HTR-8/SVneo (cell line): ENCODE results near the gene NBAS.
A peak's percentile ranks its signal among the peaks of the same experiment; 100 is the strongest.
"Not testable (repeated sequence)": the region's sequence is repeated elsewhere in the genome, so short reads cannot be mapped to it uniquely, and the experiment has no call there.

Source experiments
- DNase-seq: peaks from one replicate; pipeline ENCODE4 v3.0.0; 2011; ENCODE audit warnings: low spot score, mixed read lengths; ENCODE audit not compliant: insufficient read length
- FAIRE-seq: peaks from 2 replicates; lab custom pipeline; 2011; peaks lifted over from hg19 to GRCh38; lab: Jason Lieb, UNC

The NBAS gene

GRCh38 chr2:15246870-15247269, 314.3 kb downstream of the NBAS start:
- no peak for FAIRE-seq
- DNase-seq, result no peak

DNA sequence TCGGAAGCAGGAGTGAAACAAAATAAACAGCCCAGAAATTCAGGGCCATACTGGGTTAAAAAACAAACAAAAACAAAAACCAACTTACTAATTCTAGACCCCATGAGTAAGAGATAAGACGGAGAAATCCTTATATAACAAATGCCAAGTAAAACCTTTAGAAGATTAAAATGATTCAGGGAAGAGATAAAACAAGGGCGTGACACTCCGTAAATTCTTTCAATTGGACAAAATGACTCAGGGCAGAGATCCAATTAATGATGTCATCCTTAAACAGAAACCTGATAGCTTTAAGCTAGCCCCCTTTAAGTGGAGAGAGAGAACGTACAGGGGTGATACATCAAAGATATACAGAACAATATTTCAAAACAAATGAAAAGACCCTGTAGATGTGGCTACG, 317.4 kb downstream of the NBAS start:
- peak; percentile 18 for DNase-seq
- no peak for FAIRE-seq

DNA sequence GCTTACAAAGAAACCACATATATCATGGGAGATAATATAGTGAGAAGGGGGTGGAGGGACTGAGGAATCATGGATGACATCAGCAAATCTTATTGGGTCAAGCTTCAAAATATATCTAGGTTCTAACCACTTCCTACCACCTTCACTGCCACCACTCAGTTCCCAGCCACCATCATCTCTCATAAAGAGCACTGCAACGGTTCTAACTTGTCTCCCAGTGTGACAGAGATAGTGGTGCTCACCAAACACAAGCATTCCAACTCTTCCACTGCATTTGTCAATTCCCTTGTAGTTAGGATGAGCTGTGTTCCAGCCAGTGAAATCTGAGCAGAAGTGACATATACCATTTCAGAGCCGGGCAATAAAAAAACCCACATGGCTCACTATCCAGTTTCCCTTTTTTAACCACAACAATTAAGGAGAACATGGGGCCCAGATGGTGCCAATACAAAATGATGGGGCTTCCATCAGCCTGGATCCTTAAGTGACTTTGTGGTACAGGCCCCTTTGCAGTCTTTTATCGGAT, 318.1 kb downstream of the NBAS start:
- no peak for FAIRE-seq
- DNase-seq, result no peak

- FAIRE-seq (no peak), DNase-seq (no peak)
Measured at GRCh38 chr2:15241929-15242328, 319.2 kb downstream of the NBAS start.

DNA sequence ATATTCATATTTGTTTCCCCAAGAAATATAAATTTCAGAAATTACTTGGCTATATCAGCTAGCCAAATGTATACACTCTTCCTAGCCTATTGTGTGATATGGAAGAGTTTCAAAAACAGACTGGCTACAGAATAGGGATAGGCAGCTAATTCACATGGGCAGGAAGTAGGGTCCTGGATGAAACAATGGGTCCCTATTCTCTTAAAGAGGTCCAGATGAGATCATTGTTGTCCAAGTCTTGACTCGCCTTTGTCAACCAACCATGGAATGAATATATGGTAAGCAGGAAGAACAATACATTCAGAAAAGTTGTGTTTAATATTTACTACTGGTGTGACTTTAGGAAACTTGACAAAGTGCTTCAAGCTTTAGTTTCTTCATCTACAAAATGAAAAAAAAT, 319.9 kb downstream of the NBAS start:
- FAIRE-seq, result no peak
- no peak for DNase-seq

DNA sequence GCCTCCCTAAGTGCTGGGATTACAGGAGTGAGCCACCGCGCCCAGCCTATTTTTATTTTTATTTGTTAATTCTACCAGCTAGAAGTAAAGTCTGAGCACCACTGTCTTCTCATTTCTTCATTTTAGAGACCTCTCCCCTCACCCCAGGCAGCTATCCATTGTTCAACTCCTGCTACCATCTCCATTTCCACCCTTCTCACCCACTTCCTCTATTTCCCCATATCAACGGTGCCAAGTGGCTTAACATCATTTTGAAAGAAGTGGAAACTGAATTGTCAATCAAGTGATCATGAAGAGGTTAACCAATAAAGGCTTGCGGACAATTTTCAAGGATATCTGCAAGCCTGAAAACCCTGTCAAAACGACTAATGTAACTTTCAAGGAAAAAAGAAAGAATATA, 323.1 kb downstream of the NBAS start:
- FAIRE-seq, result no peak
- no peak for DNase-seq

GRCh38 chr2:15230599-15231192, 330.4 kb downstream of the NBAS start:
- DNase-seq (no peak), FAIRE-seq (no peak)

- no peak for FAIRE-seq
- DNase-seq, result no peak
Measured at GRCh38 chr2:15226661-15227060, 334.5 kb downstream of the NBAS start.

DNA sequence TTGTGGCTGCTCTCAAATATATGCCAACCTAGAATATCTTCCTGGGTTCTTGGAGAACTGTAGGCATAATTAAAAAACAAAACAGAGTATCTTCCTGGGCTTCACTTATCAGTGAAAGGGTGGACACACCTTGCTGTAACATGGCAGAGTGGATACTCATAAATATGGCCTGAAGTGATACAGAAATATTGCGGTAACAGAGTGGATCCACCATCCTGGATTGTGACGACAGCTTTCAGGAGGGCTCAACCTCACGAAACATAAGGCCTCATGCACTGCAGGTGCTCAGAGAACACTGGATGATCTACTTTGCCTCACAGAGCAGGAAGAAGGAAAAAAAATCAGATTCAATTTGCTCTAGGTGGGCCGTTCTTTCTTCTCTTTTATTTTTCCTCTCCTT, 336.0 kb downstream of the NBAS start:
- FAIRE-seq, result no peak
- DNase-seq, result no peak

DNA sequence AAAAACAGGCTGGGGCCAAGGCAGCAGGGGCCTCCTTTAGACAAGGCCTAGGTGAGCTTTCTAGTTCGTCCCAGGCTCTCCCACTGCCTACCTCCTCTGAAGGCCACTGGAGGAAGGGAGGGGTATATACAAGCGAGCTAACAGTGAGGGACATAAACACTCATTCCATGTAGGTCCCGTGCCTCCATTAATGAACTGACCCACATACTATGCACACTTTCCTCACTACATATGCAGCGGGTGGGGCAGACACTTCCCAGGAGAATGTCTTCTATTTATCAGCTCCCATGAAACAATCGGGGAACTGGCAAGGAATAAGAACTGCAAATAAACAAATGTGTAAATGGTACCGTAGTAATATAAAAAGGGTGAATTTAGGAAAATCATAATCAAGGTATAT, 336.5 kb downstream of the NBAS start:
- DNase-seq (no peak), FAIRE-seq (no peak)

DNA sequence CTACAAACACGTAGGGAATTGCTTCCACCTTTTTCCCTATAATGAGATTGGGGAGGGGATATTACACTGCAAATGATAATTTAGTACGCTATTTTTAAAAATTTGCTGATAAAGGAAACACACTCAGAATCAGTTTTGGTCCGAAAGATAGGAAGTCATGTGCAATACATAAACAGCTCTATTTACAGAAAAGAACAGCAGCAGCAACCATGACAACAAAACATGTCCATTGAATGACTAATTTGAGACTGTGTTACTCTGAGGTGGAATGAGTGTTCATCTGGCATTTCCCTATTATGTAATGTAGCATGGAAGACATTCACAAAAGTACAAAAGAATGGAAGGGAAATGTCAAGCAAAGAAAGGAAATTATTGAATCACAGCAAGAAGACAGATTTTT, 337.2 kb downstream of the NBAS start:
- FAIRE-seq (no peak), DNase-seq (peak; percentile 8)

DNA sequence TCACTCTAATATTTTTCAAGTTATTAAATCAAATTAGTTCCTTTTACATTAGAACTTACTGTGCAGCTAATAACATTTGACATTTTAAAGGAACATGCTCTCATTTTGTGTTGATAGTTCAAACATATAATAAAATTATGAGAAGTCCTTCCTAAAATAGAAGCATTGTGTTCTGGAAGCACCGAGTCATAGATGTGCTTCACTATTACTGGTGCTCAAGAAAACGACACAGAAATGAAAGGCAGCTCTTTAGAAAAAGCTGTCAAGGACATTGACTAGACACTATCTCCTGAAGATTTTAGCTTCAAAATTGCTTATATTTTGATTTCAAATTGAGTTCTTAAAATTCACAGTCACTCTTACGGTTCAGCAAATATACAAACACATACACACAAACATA, 338.3 kb downstream of the NBAS start:
- DNase-seq, result no peak
- no peak for FAIRE-seq

DNA sequence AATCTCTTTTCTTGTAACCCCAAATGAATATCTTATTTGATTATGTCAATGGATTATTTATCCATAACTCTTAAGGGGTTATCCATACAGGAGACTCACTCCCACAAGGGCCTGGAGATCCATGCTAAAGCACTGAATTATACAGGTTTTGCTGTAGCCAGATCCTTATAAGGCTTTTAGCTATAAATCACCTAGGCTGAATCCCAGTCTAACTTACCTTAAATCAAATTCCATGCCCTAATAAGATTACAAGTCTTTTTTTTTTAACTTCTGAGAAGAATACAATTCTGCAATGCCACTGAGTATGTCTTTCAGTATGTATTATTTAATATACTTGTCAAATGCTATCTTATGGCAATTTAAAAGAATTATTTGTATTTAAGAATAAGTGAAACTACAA, 340.5 kb downstream of the NBAS start:
- FAIRE-seq (no peak), DNase-seq (no peak)

- no peak for DNase-seq
- FAIRE-seq, result no peak
Measured at GRCh38 chr2:15218423-15219086, 342.6 kb downstream of the NBAS start.

DNA sequence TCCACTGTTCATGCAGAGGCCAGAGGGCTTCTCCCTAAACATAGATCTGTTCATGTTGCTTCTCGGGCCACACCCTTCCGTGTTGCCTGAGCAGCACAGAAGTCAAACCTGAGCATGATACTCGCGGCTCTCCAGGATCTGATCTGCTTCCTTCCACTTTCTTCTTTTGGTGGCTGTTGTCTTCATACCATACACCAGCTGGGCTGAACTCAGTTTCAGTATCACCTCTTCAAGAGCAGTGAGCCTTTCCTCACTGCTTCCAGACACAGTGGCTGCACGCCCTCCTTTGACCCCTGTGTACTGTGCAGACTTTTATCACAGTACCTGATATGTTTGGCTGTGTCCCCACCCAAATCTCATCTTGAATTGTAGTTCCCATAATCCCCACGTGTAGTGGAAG, 348.9 kb downstream of the NBAS start:
- FAIRE-seq, result no peak

DNA sequence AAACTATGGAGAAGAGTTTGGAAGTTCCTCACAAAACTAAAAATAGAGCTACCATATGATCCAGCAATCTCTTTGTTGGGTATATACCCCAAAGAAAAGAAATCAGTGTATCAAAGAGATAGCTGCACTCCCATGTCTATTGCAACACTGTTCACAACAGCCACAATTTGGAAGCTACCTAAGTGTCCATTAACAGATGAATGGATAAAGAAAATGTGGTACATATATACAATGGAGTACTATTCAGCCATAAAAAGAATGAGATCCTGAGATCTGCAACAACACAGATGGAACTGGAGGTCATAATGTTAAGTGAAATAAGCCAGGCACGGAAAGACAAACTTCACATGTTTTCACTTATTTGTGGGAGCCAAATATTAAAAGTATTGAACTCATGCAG, 350.6 kb downstream of the NBAS start:
- FAIRE-seq, DNase-seq: not testable (repeated sequence)

More for the DNA sequence above, 348.9 kb downstream of the NBAS start:
- DNase-seq, result no peak

DNA sequence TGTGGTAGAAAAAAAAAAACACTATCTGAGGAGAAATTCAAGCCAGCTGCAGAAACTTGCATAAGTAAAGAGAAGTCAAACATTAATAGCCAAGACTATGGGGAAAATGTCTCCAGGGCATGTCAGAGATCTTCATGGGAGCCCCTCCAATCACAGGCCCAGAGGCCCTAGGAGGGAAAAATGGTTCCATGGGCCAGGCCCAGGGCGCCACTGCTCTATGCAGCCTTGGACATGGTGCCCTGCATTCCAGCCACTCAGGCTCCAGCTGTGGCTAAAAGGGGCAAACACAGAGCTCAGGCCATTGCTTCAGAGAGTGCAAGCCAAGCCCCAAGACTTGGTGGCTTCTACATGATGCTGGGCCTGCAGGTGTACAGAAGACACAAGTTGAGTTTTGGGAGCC, 354.7 kb downstream of the NBAS start:
- FAIRE-seq (no peak), DNase-seq (no peak)

DNA sequence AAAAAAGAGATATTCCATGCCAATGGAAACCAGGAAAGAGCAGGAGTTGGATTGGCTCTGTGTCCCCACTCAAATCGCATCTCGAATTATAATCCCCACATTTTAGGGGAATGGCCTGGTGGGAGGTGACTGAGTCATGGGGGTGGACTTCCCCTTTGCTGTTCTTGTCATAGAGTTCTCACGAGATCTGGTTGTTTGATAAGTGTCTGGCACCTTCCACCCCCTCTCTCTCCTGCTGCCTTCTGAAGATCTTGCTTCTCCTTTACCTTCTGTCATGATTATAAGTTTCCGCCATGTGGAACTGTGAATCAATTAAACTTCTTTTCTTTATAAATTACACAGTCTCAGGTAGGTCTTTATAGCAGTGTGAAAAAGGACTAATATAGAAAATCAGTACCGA, 355.6 kb downstream of the NBAS start:
- DNase-seq, result no peak
- no peak for FAIRE-seq

DNA sequence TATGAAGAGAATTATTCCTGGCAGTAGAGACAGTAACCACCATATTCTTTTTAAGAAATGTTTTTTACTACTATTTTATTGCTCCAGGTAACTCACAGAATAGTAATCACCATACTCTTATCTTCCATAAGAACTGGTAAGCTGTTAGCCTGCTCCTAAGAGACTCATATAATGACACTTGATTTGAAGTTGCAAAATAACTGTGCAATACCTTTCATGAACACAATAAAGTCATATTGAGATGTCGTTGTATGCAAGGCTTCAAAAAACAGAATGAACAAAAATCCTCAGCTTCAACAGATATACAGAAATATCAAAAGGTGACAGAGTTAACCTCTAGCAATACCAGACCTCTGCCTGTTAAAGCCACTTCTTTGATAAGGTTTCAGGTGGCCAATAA, 360.1 kb downstream of the NBAS start:
- FAIRE-seq, result no peak

GRCh38 chr2:15200581-15200980, 360.6 kb downstream of the NBAS start:
- DNase-seq, result no peak
- FAIRE-seq, result no peak

More for the DNA sequence above, 360.1 kb downstream of the NBAS start:
- no peak for DNase-seq

GRCh38 chr2:15198051-15198450, 363.1 kb downstream of the NBAS start:
- DNase-seq (no peak), FAIRE-seq (no peak)

- no peak for DNase-seq
- no peak for FAIRE-seq
Measured at GRCh38 chr2:15195813-15196212, 365.3 kb downstream of the NBAS start.
